ENCODE measurements around the gene FANCE.

FANCE gene

DNA sequence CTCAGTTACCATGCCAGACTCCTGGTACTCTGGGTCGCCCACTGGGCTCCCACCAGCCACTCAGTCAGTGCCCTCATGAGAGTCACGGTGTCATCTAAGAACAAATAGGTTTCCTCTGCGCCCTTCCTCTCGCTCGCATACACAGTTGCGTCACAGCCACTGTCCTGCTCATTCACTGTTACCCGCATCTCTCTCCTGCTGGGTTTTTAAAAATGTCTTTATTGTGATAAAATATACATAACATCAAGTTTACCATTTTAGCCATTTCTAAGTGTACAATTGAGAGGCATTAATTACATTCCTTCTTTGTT is 40.8 kb downstream of the FANCE start:
- H3K4me3 ChIP-seq (ENCODE audit: low read depth, low read length) = no peak overlapping the region
- DNase-seq (ENCODE audit: low read depth) = no peak

DNA sequence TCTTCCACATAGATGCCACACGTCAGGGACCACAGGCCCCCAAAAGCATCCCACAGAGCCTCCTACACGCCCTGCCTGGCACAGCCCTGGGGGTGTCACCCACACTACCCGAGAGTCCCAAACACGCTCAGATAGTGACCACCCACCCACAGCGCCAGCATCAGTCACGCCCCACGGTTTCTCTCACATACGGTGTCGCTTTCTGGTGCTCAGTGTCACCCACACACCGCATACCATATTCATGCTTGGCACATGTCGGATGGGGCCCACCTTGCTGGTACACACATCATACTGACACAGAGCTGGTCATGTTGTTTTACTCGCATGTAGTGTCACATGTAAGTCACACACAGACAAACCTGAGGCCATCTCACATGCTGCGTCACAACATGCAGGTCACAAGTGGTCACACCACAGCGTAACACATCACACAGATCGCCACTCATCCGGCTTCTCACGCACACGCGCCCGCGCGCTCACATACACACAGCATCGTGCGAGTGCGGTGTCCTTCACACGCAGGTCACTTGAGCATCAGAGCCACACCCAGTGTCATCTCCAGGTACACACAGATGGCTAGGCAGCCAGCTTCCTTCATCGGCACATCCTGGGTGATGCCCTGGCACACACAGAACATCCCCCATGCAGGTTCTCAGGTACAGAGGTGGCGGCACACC is 41.3 kb downstream of the FANCE start:
- DNase-seq (ENCODE audit: low read depth) = no peak

DNA sequence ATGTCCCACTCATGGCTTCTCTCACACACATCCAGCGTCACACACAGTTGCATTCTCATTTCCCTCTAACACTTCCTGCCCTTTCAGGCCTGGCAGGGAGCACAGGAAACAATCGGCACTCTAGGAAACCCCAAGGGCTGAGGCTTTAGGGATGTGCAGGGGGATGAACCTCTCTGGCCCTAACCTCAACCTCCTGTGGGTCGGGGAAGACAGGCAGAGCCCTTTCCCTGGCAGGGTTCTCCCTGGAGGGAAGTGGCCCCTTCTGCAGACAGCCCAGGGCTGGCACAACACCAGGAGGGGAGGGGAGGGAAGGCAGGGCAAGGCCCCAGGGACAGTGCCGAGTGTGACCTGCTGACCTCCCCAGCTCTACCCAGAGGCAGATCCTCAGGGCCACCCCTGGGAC is 42.0 kb downstream of the FANCE start:
- DNase-seq (ENCODE audit: low read depth) = no peak
- H3K4me3 ChIP-seq (ENCODE audit: low read depth, low read length) = peak overlapping the region; percentile 13

More for the DNA sequence above, 41.3 kb downstream of the FANCE start:
- H3K4me3 ChIP-seq (ENCODE audit: low read depth, low read length) = no peak overlapping the region

DNA sequence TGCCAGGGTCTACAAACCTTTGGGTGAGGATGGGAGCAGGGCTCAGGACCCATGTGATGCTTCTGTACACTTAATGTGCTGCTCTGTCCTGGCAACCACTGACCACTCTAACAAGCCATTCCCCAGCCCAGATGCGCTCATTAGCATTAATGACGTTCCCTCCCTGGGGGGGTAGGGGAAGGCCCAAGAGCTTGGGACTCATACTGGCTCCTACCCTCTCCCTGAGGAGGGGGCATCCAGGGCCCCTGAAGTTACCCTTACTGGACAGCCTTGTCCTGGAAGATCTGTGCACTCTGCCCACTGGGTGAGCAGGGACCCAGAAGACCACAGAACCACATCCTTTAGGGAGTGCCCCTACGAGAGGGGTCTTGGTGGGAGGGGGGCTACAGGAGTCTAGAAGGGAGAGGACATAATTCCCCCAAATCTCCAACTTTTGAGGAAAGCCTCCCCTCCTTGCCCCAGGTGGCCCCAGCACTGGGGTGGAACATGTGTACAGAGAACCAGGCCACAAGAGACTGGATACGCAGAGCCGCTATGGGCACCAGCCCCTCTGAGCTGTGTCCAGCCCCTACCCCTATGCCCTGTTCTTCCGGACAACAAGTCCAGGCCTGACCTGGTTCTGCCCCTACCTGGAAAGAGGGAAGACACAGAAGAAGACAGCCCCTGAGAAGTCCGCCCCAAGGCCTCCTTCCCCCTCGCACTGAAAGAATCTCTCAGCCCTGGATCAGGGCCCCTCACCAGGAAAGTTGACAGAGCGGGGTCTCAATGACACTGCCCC is 43.3 kb downstream of the FANCE start:
- peak overlapping the region; percentile 68 for H3K4me3 ChIP-seq (ENCODE audit: low read depth, low read length)
- DNase-seq (ENCODE audit: low read depth) = no peak

DNA sequence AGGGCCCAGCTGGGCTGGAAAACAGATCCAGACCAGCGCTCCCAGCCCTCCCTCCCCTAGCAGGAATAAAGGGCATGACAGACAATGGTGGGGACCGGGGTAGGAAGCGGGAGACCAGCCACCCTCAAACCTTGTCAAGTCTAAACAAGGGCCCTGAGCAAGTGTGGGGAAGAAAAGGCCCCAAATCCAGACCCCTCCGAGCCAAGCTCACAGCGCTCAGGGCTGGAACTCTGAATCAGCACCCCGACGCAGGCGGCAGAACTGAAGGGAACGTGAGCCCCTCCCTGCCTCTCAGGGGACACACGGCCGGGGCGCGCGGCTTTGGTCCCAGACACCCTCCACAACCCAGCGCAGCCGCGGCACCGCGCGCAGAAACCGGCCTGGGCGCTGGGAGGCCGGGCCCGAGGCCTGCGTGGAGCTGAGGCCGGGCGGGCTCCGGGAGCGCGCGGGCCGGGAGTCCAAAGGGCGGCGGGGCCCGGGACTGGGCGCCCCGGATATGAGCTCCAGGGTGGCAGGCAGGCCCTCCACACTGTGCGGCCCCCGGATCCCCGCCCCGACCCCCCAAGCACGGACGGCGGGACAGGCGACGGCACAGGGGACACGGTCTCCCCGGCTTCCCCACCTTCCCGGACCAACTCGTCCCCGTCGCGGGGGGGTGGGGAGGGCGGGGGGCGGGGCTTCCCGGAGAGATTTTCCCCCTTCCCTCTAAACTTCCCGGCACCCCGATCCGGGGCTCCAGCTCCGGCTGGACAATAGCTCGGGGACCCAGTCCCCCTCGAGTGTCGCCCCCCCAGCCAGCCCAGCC is 44.1 kb downstream of the FANCE start:
- no peak for DNase-seq (ENCODE audit: low read depth)
- peak overlapping the region; percentile 68 for H3K4me3 ChIP-seq (ENCODE audit: low read depth, low read length)

DNA sequence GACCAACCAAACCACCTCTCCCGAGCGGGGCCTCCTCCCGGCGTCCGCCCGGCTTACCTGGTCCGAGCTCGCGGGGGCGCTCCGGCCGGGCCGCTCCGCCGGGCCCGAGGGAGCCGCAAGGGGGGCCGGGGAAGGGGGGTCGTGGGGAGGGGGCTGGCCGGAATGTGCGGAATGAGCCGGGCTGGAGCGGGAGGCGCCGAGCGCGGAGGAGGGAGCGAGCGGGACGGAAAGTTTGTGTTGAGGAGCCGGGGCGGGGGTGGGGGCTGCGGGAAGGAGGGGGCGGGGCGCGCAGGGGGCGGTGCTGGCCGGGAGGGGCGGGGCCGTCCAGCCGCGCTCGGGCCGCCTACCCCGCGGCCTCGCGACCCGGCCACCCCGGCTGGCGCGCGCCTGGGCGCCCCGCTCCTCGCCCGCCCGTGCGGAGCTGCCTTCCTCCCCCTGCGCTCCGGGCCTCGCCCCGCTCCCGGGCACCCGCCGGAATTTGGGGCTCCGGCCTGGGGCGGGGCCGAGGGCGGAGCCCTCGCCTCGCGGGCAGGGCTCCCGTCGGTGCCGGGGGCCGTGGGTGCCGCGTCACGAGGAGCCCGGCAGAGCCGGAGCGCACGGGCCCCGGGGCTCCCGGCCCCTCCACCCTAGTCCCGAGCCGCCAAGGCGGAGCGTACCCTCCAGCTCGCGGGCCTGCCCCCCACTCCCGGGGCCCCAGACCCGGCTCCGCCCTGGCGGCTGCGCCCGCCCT is 44.9 kb downstream of the FANCE start, which contains the start of gene TEAD3:
Gene TEAD3, minus strand, starts transcription at position 239 of the 730 bp plus-strand sequence.
- no peak for DNase-seq (ENCODE audit: low read depth)
- peak within 1 kb of the TSS; percentile 68 for H3K4me3 ChIP-seq (ENCODE audit: low read depth, low read length)

DNA sequence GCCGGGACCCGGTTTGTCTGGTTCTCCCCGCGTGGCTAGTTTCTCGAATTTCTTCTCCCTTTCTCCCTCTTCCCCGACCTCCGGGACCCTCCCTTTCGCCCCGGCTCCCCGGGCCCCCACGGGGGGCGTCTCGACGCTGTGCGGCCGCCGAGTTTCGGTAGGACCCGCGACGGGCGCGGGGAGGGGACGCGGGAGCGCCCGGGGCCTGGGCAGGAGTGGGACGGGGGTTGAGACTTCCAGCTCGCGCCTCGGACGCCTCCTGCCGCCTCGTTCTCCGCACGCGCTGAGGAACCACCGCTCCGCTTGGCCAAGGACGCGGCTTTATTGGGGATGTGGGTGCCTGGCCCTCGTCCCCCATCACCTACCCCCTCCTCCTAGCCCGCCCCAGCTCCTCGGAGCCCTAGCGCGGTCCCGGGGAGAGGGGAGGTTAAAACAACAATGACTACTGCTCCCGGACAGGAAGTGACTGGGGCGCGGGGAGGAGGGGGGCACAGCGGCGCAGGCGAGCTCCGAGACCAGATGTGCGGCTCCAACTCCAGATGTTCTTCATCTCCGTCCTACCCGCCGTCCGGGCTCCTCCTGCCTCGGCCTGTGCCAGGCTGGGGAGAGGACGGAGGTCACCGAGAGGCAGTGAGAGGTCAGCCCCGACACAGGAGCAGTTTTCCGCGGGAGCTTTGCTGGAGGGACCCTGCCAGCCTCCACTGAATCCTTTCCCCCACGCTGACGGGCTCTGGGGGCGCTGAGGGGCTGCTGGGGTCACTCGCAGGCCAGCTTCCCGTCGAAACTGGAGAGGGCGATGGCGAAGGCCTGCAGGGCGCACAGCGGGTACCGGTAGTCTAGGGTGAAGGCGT is 45.7 kb downstream of the FANCE start:
- DNase-seq (ENCODE audit: low read depth) = peak; percentile 33
- peak overlapping the region; percentile 68 for H3K4me3 ChIP-seq (ENCODE audit: low read depth, low read length)

DNA sequence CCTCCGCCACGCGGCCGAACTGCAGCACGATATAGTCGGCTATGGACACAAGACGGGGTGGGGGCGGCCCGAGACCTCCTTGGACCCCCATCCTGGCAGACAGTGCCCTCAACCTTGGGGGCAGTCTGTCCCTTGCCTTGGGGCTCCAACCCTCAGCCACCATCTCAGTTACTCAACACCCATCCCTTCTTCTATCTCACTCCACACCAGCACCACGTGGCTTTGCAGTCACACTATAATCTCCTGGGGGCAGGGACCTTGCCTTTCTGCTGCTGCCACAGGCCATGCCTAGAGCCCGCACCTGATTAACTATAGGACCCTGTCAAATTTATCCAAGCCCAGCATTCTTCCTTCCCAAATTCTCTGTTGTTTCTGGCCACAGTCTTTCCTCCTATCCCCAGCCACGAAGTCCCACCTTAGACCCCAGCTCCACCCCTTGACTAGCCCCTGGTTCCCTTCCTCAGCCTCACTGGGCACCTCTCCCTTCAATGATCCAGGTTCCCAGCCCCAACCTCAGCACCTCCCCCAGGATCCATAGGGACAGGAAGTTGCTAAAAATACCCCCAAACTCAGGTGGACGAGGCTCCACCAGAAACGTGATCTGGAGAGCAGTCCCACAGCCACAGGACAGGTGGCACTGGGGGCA is 46.4 kb downstream of the FANCE start:
- H3K4me3 ChIP-seq (ENCODE audit: low read depth, low read length) = peak overlapping the region; percentile 68
- no peak for DNase-seq (ENCODE audit: low read depth)

DNA sequence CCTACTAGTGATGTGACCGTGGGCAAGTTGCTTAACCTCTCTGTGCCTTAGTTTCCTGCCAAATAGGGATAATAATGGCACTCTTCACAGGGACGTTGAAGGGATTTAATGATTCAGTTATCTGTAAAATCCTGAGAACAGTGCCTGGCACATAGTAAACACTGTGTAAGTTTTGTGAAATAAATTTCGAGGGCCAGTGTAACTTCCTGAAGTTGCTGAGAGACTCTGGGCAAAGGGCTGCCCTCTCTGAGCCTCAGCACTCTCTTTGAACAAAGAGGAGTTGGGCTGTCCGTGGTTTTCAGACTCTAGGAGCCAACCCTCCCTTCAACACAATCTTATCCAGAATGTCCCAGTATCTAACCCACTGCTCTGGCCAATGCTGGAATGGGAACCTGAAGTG is 47.2 kb downstream of the FANCE start:
- DNase-seq (ENCODE audit: low read depth) = no peak
- no peak overlapping the region for H3K4me3 ChIP-seq (ENCODE audit: low read depth, low read length)

DNA sequence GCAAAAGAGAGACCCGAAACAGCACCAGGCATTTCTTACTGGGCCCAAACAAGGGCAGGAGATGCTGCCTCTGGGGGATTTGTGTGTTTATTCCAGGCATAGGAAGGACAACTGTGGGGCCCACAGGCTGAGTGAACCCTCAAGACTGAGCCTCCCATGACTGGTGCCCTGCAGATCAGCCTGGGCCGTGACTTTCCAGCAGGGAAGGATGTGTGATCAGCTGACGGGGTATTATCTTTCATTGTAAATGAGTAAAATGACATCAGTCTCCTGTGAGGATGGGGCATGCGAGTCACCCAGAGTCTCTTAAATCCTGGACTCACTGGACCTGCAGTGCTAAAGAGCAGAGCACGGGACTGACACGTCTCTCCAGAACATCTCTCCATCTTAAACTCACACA is 48.6 kb downstream of the FANCE start:
- DNase-seq (ENCODE audit: low read depth) = no peak

DNA sequence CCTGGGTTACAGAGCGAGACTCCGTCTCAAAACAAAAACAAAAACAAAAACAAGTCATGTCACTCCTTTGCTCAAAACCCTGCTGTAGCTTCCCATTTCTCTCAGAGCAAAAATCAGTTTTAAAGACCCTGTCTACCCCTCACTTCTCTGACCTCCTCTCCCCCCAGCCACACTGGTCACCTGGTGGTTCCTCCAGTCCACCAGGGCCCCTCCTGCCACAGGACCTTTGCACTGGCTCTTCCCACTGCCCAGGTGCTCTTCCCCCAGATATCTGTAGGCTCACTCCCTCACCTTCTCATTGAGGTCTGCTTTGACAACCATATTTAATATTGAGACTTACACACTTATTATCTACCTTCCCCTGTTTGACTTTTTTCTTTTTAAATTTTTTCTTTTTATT is 49.6 kb downstream of the FANCE start:
- no peak overlapping the region for H3K4me3 ChIP-seq (ENCODE audit: low read depth, low read length)
- DNase-seq (ENCODE audit: low read depth) = no peak

More for the DNA sequence above, 48.6 kb downstream of the FANCE start:
- H3K4me3 ChIP-seq (ENCODE audit: low read depth, low read length) = no peak overlapping the region

DNA sequence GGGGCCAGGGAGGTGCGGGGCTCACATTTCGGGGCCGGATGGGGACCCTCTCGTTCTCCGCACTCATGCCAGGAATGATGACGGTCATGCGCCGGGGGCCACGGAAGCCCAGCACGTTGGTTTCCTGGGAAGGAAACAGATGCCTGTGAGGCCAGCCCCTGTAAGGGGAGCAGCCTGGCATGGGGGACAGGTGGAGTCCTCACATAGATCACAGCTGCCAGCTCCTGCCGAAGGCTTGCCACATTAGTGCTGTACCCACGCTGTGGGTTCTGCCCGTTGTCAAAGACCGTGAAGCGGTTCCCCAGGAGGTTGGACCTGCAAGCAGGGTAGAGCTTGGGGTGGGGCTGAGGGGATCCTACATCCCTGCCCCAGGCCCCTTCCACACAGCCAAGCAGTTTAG is 51.4 kb downstream of the FANCE start:
- DNase-seq (ENCODE audit: low read depth) = no peak
- no peak overlapping the region for H3K4me3 ChIP-seq (ENCODE audit: low read depth, low read length)

DNA sequence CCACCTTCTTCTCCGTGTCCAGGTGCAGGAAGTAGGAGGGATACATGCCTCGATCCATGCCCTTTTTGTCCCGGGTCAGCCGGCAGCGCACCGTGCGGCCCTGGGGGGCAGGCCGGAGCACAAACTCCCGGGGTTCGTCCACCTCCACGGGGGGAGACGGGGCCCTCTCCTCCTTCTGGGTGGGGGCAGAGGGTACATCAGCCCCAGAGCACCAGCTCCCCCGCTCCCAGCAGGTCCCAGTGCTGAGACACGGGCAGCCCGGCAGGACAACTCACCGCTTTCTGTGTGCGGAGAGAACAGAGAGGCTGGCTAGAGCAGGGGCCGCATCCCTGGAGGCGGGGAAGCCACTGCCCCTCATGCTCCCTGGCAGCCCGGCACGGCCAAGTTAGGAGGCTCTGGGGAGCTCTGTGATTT is 53.9 kb downstream of the FANCE start:
- H3K4me3 ChIP-seq (ENCODE audit: low read depth, low read length) = no peak overlapping the region

DNA sequence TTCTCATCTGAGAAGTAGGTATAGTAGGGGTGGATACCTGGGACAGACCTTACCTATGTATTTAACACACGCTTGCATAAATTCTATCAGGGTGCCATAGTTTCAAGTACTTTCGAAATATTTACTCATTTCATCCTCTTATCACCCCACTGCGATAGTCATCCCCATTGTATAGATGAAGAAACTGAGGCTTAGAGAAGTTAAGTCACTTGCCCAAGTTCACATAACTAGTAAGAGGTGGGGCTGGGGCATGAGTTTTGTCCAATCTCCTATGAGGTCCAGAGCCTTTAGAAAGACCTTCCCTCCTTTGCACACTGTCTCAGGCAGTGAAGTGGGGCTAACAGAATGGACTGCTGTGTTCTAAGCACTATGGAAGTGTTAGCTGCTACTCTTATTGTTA is 54.4 kb downstream of the FANCE start:
- no peak for DNase-seq (ENCODE audit: low read depth)
- no peak overlapping the region for H3K4me3 ChIP-seq (ENCODE audit: low read depth, low read length)

More for the DNA sequence above, 53.9 kb downstream of the FANCE start:
- no peak for DNase-seq (ENCODE audit: low read depth)

DNA sequence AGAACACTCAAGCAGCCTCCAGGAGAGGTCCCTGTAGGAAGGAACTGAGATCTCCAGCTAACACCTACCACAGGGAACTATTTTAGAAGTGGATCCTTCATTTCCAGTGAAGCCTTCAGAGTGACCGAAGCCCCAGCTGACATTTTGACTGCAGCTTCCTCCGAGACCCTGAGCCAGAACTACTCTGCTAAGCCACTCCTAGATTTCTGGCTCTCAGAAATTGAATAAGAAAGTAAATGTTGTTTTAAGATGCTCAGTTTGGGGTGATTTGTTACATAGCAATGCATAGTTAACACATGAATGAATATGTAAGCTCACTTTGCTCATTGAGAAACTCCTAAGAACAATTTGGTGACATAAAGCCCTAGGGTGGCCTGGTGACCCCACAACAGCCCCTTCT is 55.1 kb downstream of the FANCE start:
- DNase-seq (ENCODE audit: low read depth) = no peak
- no peak overlapping the region for H3K4me3 ChIP-seq (ENCODE audit: low read depth, low read length)

DNA sequence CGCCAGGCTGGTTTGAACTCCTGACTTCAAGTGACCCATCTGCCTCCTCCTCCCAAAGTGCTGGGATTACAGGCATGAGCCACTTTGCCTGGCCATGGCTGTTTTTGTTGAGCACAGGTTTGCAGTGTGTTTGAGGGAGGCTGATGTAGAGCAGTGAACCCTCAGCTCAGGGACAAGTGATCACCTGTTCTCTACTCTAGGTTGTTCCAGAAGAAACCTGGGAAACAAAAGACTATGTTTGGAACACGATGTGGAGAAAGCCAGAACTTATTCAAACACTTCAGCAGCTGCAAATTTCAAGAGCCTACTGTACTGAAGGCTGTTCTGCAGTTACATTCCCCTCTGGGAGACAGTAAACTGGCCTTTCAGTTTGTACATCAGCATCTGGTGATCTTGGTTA is 55.9 kb downstream of the FANCE start:
- H3K4me3 ChIP-seq (ENCODE audit: low read depth, low read length) = no peak overlapping the region
- no peak for DNase-seq (ENCODE audit: low read depth)

DNA sequence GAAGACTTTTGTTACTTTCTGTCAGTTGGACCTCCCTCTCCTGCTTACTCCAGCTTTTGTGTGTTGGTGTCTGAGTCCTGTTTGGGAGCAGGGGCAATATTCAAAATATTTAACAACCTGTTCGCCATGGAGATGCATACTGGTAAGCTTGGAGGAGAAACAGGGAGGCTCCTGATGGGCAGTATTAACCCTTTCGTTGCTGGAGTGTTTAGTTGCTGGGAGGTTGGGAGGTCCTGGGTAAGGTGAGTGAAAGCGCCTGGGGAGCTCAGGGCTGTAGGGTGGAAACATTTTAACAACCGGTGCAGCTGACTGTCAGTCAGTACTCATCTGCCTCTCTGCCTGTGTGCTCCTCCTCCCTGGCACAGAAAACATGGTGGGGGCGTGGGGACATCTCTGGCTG is 56.4 kb downstream of the FANCE start:
- no peak overlapping the region for H3K4me3 ChIP-seq (ENCODE audit: low read depth, low read length)
- DNase-seq (ENCODE audit: low read depth) = no peak

DNA sequence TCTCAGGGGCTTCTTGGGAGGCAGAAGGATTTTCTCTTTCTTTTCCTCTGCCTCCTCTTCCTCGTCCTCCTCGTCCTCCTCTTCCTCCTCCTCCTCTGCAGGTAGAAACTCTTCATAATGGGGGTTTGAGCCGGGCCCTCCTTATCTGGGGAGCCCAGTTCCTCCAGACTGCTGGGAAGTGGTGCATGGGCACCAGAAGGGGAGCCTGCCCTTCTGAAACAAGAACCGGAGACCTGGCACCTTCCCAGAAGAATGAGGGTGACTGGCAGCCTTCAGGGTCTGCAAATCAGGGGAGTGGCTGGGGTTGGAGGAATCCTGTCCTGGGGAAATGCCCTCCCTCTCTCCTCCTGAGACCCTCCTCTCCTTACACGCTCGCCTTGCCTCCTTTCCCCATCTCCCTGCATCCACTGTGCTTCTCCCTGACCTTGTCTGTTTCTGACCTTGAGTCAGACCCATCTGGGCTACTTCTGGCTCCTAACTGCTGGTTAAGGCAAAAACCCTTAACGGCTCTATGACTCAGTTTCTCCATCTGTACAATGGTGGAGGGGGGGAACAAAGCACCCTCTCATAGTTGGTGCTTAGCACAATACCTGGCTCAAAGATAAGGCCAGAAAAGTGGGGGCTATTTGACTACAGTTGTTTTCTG is 58.9 kb downstream of the FANCE start:
- no peak for DNase-seq (ENCODE audit: low read depth)

More for the DNA sequence above, 58.9 kb downstream of the FANCE start:
- no peak overlapping the region for H3K4me3 ChIP-seq (ENCODE audit: low read depth, low read length)
